Measurements from ENCODE around the gene TEKT1. TPM values are rescaled to one million over a fixed set of nuclear protein-coding genes. Genes with fewer than 3 reads are reported as not detected.

Gene TEKT1
- polyA plus RNA-seq, 1 donor (not counting 4 experiments of a cell fraction or from before 2014, with no cell fraction given): not detected

GRCh38 chr17:6872936-6873335 is 41.4 kb upstream of the TEKT1 start:
- Histone ChIP-seq H3K4me3 (ENCODE audit: control insufficient read depth in 2 of 3, extremely low read depth in 1 of 3, insufficient read depth in 2 of 3, low read depth in 1 of 3, low read length in 3 of 3) (no peak overlapping the region), H2AFZ (ENCODE audit: control insufficient read depth, low read length) (no peak overlapping the region), H3K4me2 (ENCODE audit: control insufficient read depth, extremely low read depth, insufficient read depth, low read depth, low read length) (no peak overlapping the region), H3K9ac (ENCODE audit: control insufficient read depth, extremely low read depth, insufficient read depth, low read length) (peak overlapping the region; percentile 64), H3K36me3 (ENCODE audit: control insufficient read depth in 2 of 2, extremely low read depth in 1 of 2, insufficient read depth in 2 of 2, low read length in 2 of 2) (peaks cover 0 to 2% of the 10 kb centered on the region in 2 experiments), H3K27ac (ENCODE audit: control insufficient read depth, insufficient read depth, low read length) (peak overlapping the region; percentile 90), H4K20me1 (ENCODE audit: control insufficient read depth, extremely low read depth, insufficient read depth, low read length) (no peaks in the 10 kb centered on the region), H3K9me1 (ENCODE audit: control insufficient read depth, extremely low read depth, insufficient read depth, low read length) (no peaks in the 10 kb centered on the region), H3K27me3 (ENCODE audit: control insufficient read depth, extremely low read depth, insufficient read depth, low read length) (no peaks in the 10 kb centered on the region), H3K9me3 (ENCODE audit: control insufficient read depth, low read depth, low read length) (no peaks in the 10 kb centered on the region), H3K4me1 (ENCODE audit: control insufficient read depth, extremely low read depth, insufficient read depth, low read length) (peaks cover 38% of the 10 kb centered on the region), H3K79me2 (ENCODE audit: control insufficient read depth, insufficient read depth, low read length) (peaks cover 13% of the 10 kb centered on the region)
- DNase-seq (ENCODE audit: low read depth, low spot score) (no peak), FAIRE-seq (no peak)
- TF ChIP-seq EZH2 (IDR thresholded peaks at IDR 0.05; ENCODE audit: low read length) (no peak), CTCF (optimal IDR thresholded peaks at IDR 0.05 in 1 of 3, IDR thresholded peaks at IDR 0.05 in 1 of 3, conservative IDR thresholded peaks at IDR 0.05 in 1 of 3; ENCODE audit: extremely low read depth in 1 of 3, insufficient read depth in 2 of 3, low read length in 3 of 3) (no peak)
- dilution Hi-C loops (cut with MboI; ENCODE audit: extremely low pct_ligation_motif_present, low sequenced_read_pairs): no loop called here

- H3K36me3 ChIP-seq (ENCODE audit: control insufficient read depth in 2 of 2, extremely low read depth in 1 of 2, insufficient read depth in 2 of 2, low read length in 2 of 2): peaks cover 0 to 5% of the 10 kb centered on the region in 2 experiments
- no peak overlapping the region for H3K27ac ChIP-seq (ENCODE audit: control insufficient read depth, insufficient read depth, low read length)
- DNase-seq (ENCODE audit: low read depth, low spot score): no peak
Measured at GRCh38 chr17:6870841-6871240, 39.3 kb upstream of the TEKT1 start.

More at GRCh38 chr17:6870841-6871240, 39.3 kb upstream of the TEKT1 start:
- Histone ChIP-seq H3K9me1 (ENCODE audit: control insufficient read depth, extremely low read depth, insufficient read depth, low read length) (no peaks in the 10 kb centered on the region), H3K4me2 (ENCODE audit: control insufficient read depth, extremely low read depth, insufficient read depth, low read depth, low read length) (no peak overlapping the region), H3K4me3 (ENCODE audit: control insufficient read depth in 2 of 3, extremely low read depth in 1 of 3, insufficient read depth in 2 of 3, low read depth in 1 of 3, low read length in 3 of 3) (no peak overlapping the region), H3K79me2 (ENCODE audit: control insufficient read depth, insufficient read depth, low read length) (peaks cover 9% of the 10 kb centered on the region), H4K20me1 (ENCODE audit: control insufficient read depth, extremely low read depth, insufficient read depth, low read length) (no peaks in the 10 kb centered on the region), H3K27me3 (ENCODE audit: control insufficient read depth, extremely low read depth, insufficient read depth, low read length) (no peaks in the 10 kb centered on the region), H3K9me3 (ENCODE audit: control insufficient read depth, low read depth, low read length) (no peaks in the 10 kb centered on the region), H3K4me1 (ENCODE audit: control insufficient read depth, extremely low read depth, insufficient read depth, low read length) (peaks cover 38% of the 10 kb centered on the region), H2AFZ (ENCODE audit: control insufficient read depth, low read length) (no peak overlapping the region), H3K9ac (ENCODE audit: control insufficient read depth, extremely low read depth, insufficient read depth, low read length) (no peak overlapping the region)
- TF ChIP-seq CTCF (optimal IDR thresholded peaks at IDR 0.05 in 1 of 3, IDR thresholded peaks at IDR 0.05 in 1 of 3, conservative IDR thresholded peaks at IDR 0.05 in 1 of 3; ENCODE audit: extremely low read depth in 1 of 3, insufficient read depth in 2 of 3, low read length in 3 of 3): no peak
- no peak for TF ChIP-seq EZH2 (IDR thresholded peaks at IDR 0.05; ENCODE audit: low read length)
- dilution Hi-C loops (cut with MboI; ENCODE audit: extremely low pct_ligation_motif_present, low sequenced_read_pairs): no loop called here
- no peak for FAIRE-seq

Measured in keratinocyte (primary cell).